H9 (cell line): ENCODE data around the gene GRAMD1B. TPM values are rescaled to one million over a fixed set of nuclear protein-coding genes. Genes with fewer than 3 reads are reported as not detected.

Experiments used
- DNase-seq: peaks from one replicate; pipeline ENCODE4 v3.0.0-alpha.2; 2017
- H2AFZ ChIP-seq: one replicate; pipeline ENCODE4 v1.6.1; 2013; ENCODE audit warnings: mild to moderate bottlenecking, low read length, control low read depth, moderate library complexity
- H2AK5ac ChIP-seq: 2 replicates; pipeline ENCODE4 v1.6.1; 2013; ENCODE audit warnings: low read length, control low read depth, mixed read lengths; ENCODE audit not compliant: insufficient read length
- H2BK120ac ChIP-seq: one replicate; pipeline ENCODE4 v1.6.1; 2013; ENCODE audit warnings: low read depth, mild to moderate bottlenecking, low read length, control low read depth, inconsistent platforms; ENCODE audit not compliant: poor library complexity, severe bottlenecking
- H2BK12ac ChIP-seq: 2 replicates; pipeline ENCODE4 v1.6.1; 2013; ENCODE audit warnings: low read length, control low read depth, mixed read lengths, low read depth; ENCODE audit not compliant: insufficient read length
- H2BK15ac ChIP-seq: 2 replicates; pipeline ENCODE4 v1.6.1; 2013; ENCODE audit warnings: low read depth, low read length, control low read depth
- H2BK20ac ChIP-seq: one replicate; pipeline ENCODE4 v1.6.1; 2013; ENCODE audit warnings: low read depth, mild to moderate bottlenecking, low read length, control low read depth, inconsistent platforms; ENCODE audit not compliant: poor library complexity, severe bottlenecking
- H2BK5ac ChIP-seq: 2 replicates; pipeline ENCODE4 v1.6.1; 2013; ENCODE audit warnings: low read length, control low read depth, mixed read lengths; ENCODE audit not compliant: insufficient read length
- H3K14ac ChIP-seq: 2 replicates; pipeline ENCODE4 v1.6.1; 2013; ENCODE audit warnings: low read length, control low read depth; ENCODE audit not compliant: insufficient read depth
- H3K18ac ChIP-seq: 2 replicates; pipeline ENCODE4 v1.6.1; 2013; ENCODE audit warnings: low read depth, mild to moderate bottlenecking, mixed read lengths, low read length, control low read depth; ENCODE audit not compliant: insufficient read length
- H3K23ac ChIP-seq: 2 replicates; pipeline ENCODE4 v1.6.1; 2013; ENCODE audit warnings: low read length, control low read depth, mixed read lengths, low read depth; ENCODE audit not compliant: insufficient read length
- H3K23me2 ChIP-seq: 2 replicates; pipeline ENCODE4 v1.6.1; 2013; ENCODE audit warnings: low read depth, mild to moderate bottlenecking, mixed read lengths, low read length, control low read depth; ENCODE audit not compliant: insufficient read length, poor library complexity, severe bottlenecking
- H3K27ac ChIP-seq: 2 replicates; pipeline ENCODE4 v1.5.1; 2013; ENCODE audit warnings: low read length, control low read depth, mixed read lengths, low read depth; ENCODE audit not compliant: insufficient read length
- H3K27me3 ChIP-seq: 2 replicates; pipeline ENCODE4 v1.6.1; 2013; ENCODE audit warnings: low read length, control low read depth, inconsistent platforms; ENCODE audit not compliant: insufficient read depth
- H3K4ac ChIP-seq: 2 replicates; pipeline ENCODE4 v1.6.1; 2013; ENCODE audit warnings: low read depth, mild to moderate bottlenecking, control low read depth, inconsistent platforms, low read length, moderate library complexity
- H3K4me1 ChIP-seq: 2 replicates; pipeline ENCODE4 v1.6.1; 2013; ENCODE audit warnings: low read length, control low read depth, inconsistent platforms; ENCODE audit not compliant: insufficient read depth
- H3K4me2 ChIP-seq: 2 replicates; pipeline ENCODE4 v1.6.1; 2013; ENCODE audit warnings: low read length, control low read depth, mixed read lengths; ENCODE audit not compliant: insufficient read length, insufficient read depth
- H3K56ac ChIP-seq: 2 replicates; pipeline ENCODE4 v1.6.1; 2013; ENCODE audit warnings: low read depth, mild to moderate bottlenecking, mixed read lengths, low read length, control low read depth; ENCODE audit not compliant: insufficient read length
- H3K79me1 ChIP-seq: 2 replicates; pipeline ENCODE4 v1.6.1; 2013; ENCODE audit warnings: low read depth, mild to moderate bottlenecking, moderate library complexity, low read length, control low read depth, inconsistent platforms; ENCODE audit not compliant: insufficient read depth, poor library complexity, severe bottlenecking
- H3K79me2 ChIP-seq: 2 replicates; pipeline ENCODE4 v1.6.1; 2013; ENCODE audit warnings: low read length, control low read depth, inconsistent platforms; ENCODE audit not compliant: insufficient read depth
- H3K9ac ChIP-seq: 2 replicates; pipeline ENCODE4 v1.6.1; 2013; ENCODE audit warnings: low read length, control low read depth, mixed read lengths; ENCODE audit not compliant: insufficient read length; ENCODE audit errors: extremely low read depth
- H3K9me3 ChIP-seq: one replicate; pipeline ENCODE4 v1.6.1; 2013; ENCODE audit warnings: low read depth, low read length, inconsistent platforms; ENCODE audit not compliant: control insufficient read depth
- H3T11ph ChIP-seq: one replicate; pipeline ENCODE4 v1.6.1; 2013; ENCODE audit warnings: mild to moderate bottlenecking, low read length, control low read depth, inconsistent platforms
- H4K20me1 ChIP-seq: one replicate; pipeline ENCODE4 v1.6.1; 2013; ENCODE audit not compliant: control insufficient read depth, insufficient read length, insufficient read depth
- H4K5ac ChIP-seq: 2 replicates; pipeline ENCODE4 v1.6.1; 2013; ENCODE audit warnings: low read depth, mild to moderate bottlenecking, mixed read lengths, low read length, control low read depth; ENCODE audit not compliant: insufficient read length
- H4K8ac ChIP-seq: replicated peaks from 2 replicates; pipeline ENCODE4 v1.6.1; 2013; ENCODE audit warnings: low read length, control low read depth, mixed read lengths, low read depth; ENCODE audit not compliant: insufficient read length
- H4K91ac ChIP-seq: 2 replicates; pipeline ENCODE4 v1.6.1; 2013; ENCODE audit warnings: low read depth, mild to moderate bottlenecking, moderate library complexity, mixed read lengths, low read length, control low read depth; ENCODE audit not compliant: insufficient read length
- H3K27ac Mint-ChIP-seq, 3 experiments: 2 replicates in 2 of 3; 3 replicates in 1 of 3; pipeline ENCODE4 v1.8.0; 2020 to 2021; ENCODE audit warnings: mixed read lengths in 3 of 3, mild to moderate bottlenecking in 1 of 3, moderate library complexity in 1 of 3
- H3K27me3 Mint-ChIP-seq: 2 replicates; pipeline ENCODE4 v1.8.0; 2021; ENCODE audit warnings: low read depth, mild to moderate bottlenecking, moderate library complexity, mixed read lengths
- H3K36me3 Mint-ChIP-seq, 3 experiments: 2 replicates in 2 of 3; 3 replicates in 1 of 3; pipeline ENCODE4 v1.8.0; 2020 to 2021; ENCODE audit warnings: low read depth in 3 of 3, mixed read lengths in 3 of 3; ENCODE audit not compliant: insufficient read depth in 1 of 3
- H3K4me1 Mint-ChIP-seq, 2 experiments: 2 replicates each; pipeline ENCODE4 v1.8.0; 2020; ENCODE audit warnings: mixed read lengths in 2 of 2
- H3K4me3 Mint-ChIP-seq, 2 experiments: 2 replicates in 1 of 2; 3 replicates in 1 of 2; pipeline ENCODE4 v1.8.0; 2020 to 2021; ENCODE audit warnings: mild to moderate bottlenecking in 2 of 2, mixed read lengths in 2 of 2, moderate library complexity in 1 of 2
- H3K9me3 Mint-ChIP-seq, 2 experiments: 2 replicates in 1 of 2; 3 replicates in 1 of 2; pipeline ENCODE4 v1.8.0; 2020; ENCODE audit warnings: mild to moderate bottlenecking in 2 of 2, mixed read lengths in 2 of 2, moderate library complexity in 1 of 2
- CTCF ChIP-seq: fragments of 200-600 bp; sonication (generic); conservative IDR thresholded peaks from 3 replicates; pipeline ENCODE4 v1.8.0; 2021; ENCODE audit warnings: antibody characterized with exemption, mild to moderate bottlenecking
- WGBS: extraction: QIAGEN DNeasy Blood & Tissue Kit; methylation state at CpG from one replicate; pipeline ENCODE4 v1.1.7; 2013; ENCODE audit warnings: missing lambda C conversion rate, low lambda C conversion rate, mixed read lengths; ENCODE audit not compliant: insufficient read length; ENCODE audit errors: extremely low coverage; 5-methylcytosine and 5-hydroxymethylcytosine counted together
- total RNA-seq: library from RNA; stranded (reverse); gene quantifications from 2 replicates; pipeline ENCODE4 v1.2.1, GENCODE V29; 2021

GRAMD1B gene
- total RNA-seq, 1 experiment from 2014 or later, result 25.9 TPM

- Histone ChIP-seq H2BK5ac (no peak overlapping the region), H3K27me3 (peaks cover 10% of the 10 kb centered on the region; the same call in 1 of the 2 replicates), H3K9me3 (no peaks in the 10 kb centered on the region), H2BK12ac (no peak overlapping the region), H3T11ph (no peak overlapping the region), H2AFZ (no peak overlapping the region), H4K20me1 (no peaks in the 10 kb centered on the region), H2BK20ac (no peak overlapping the region), H4K91ac (no peak overlapping the region), H2BK120ac (no peak overlapping the region), H3K23ac (no peak overlapping the region), H3K79me2 (no peaks in the 10 kb centered on the region), H3K4me2 (no peak overlapping the region), H3K9ac (no peak overlapping the region), H3K23me2 (peaks cover 15% of the 10 kb centered on the region), H4K5ac (no peak overlapping the region), H3K79me1 (no peaks in the 10 kb centered on the region), H3K27ac (no peak overlapping the region), H3K56ac (no peak overlapping the region), H2BK15ac (no peak overlapping the region), H3K4ac (no peak overlapping the region), H4K8ac (no peak overlapping the region), H3K4me1 (peaks cover 2% of the 10 kb centered on the region; the same call in 1 of the 2 replicates), H3K18ac (no peak overlapping the region), H3K14ac (no peak overlapping the region), H2AK5ac (no peak overlapping the region)
- no peak for TF ChIP-seq CTCF
- Mint-ChIP-seq H3K27me3 (peaks cover 54% of the 10 kb centered on the region), H3K36me3 (no peaks in the 10 kb centered on the region), H3K9me3 (no peaks in the 10 kb centered on the region), H3K4me1 (peaks cover 11 to 12% of the 10 kb centered on the region in 2 experiments), H3K27ac (no peak overlapping the region; a peak in 1 of 7 replicates), H3K4me3 (no peak overlapping the region; a peak in 1 of 5 replicates)
- DNase-seq, result no peak
- no CpG with 5 or more reads among the region's 2 CpGs for WGBS
Measured at GRCh38 chr11:123652599-123652998, 222.5 kb downstream of the GRAMD1B start.
